Measurements from ENCODE around the gene FGF18. TPM values are rescaled to one million over a fixed set of nuclear protein-coding genes. Genes with fewer than 3 reads are reported as not detected.

Gene FGF18
- total RNA-seq, 1 experiment from 2014 or later: 1.7 TPM

GRCh38 chr5:171447226-171447625 lies 27.8 kb downstream of the FGF18 start:
- POLR2A ChIA-PET: interaction anchor here (0.6 kb wide), 1 partner anchor 20 kb away, joined by 3 read pairs; no protein-coding TSS in a partner anchor
- H3K4me1 ChIP-seq (ENCODE audit: control insufficient read depth, insufficient read depth, low read length): no peaks in the 10 kb centered on the region
- H3K9me3 ChIP-seq (ENCODE audit: control insufficient read depth, insufficient read depth, low read depth, low read length): no peaks in the 10 kb centered on the region
- no peaks in the 10 kb centered on the region for H3K27me3 ChIP-seq (ENCODE audit: control insufficient read depth, insufficient read depth, low read length)
- H3K4me3 ChIP-seq (ENCODE audit: low read depth in 2 of 2, low read length in 2 of 2): no peak overlapping the region
- in situ Hi-C loops (cut with HindIII; ENCODE audit: low pct_unique_long_range_greater_than_20kb, low sequenced_read_pairs) (no loop called here), intact Hi-C loops (cut with micrococcal nuclease; ENCODE audit: unreplicated experiment) (no loop called here)
- CTCF ChIA-PET: interaction anchor here (0.5 kb wide), 1 partner anchor 10 kb away, joined by 5 read pairs; no protein-coding TSS in a partner anchor
- ATAC-seq (no peak), DNase-seq (ENCODE audit: low read depth, low spot score) (no peak)
- TF ChIP-seq TCF7L2 (IDR thresholded peaks at IDR 0.05; ENCODE audit: low read depth, low read length) (no peak), REST (IDR thresholded peaks at IDR 0.05; ENCODE audit: insufficient read depth in 1 of 2, low read depth in 2 of 2, low read length in 1 of 2) (no peak), CTCF (IDR thresholded peaks at IDR 0.05) (no peak), SIN3A (IDR thresholded peaks at IDR 0.05; ENCODE audit: borderline replicate concordance, insufficient read depth, low read depth, low read length) (no peak), POLR2AphosphoS5 (IDR thresholded peaks at IDR 0.05; ENCODE audit: low read depth, low read length) (no peak)
- no peaks in the 10 kb centered on the region for H3K36me3 ChIP-seq (ENCODE audit: control insufficient read depth, insufficient read depth, low read length)
- H3K27ac ChIP-seq (ENCODE audit: low read length): no peak overlapping the region
- BruUV-seq (replicated peaks): no TSS peak

- no peak for DNase-seq (ENCODE audit: low read depth, low spot score)
- Histone ChIP-seq H3K4me1 (ENCODE audit: control insufficient read depth, insufficient read depth, low read length) (no peaks in the 10 kb centered on the region), H3K36me3 (ENCODE audit: control insufficient read depth, insufficient read depth, low read length) (no peaks in the 10 kb centered on the region), H3K4me3 (ENCODE audit: low read depth in 2 of 2, low read length in 2 of 2) (no peak overlapping the region), H3K9me3 (ENCODE audit: control insufficient read depth, insufficient read depth, low read depth, low read length) (no peaks in the 10 kb centered on the region), H3K27me3 (ENCODE audit: control insufficient read depth, insufficient read depth, low read length) (no peaks in the 10 kb centered on the region), H3K27ac (ENCODE audit: low read length) (no peak overlapping the region)
- intact Hi-C loops (cut with micrococcal nuclease; ENCODE audit: unreplicated experiment): no loop called here
- no peak for ATAC-seq
- CTCF ChIA-PET: interaction anchor here (0.7 kb wide), 1 partner anchor 75 kb away, joined by 6 read pairs; no protein-coding TSS in a partner anchor
- in situ Hi-C loops (cut with HindIII; ENCODE audit: low pct_unique_long_range_greater_than_20kb, low sequenced_read_pairs): no loop called here
- BruUV-seq (replicated peaks): no TSS peak
- TF ChIP-seq POLR2AphosphoS5 (IDR thresholded peaks at IDR 0.05; ENCODE audit: low read depth, low read length) (no peak), TCF7L2 (IDR thresholded peaks at IDR 0.05; ENCODE audit: low read depth, low read length) (no peak), REST (IDR thresholded peaks at IDR 0.05; ENCODE audit: insufficient read depth in 1 of 2, low read depth in 2 of 2, low read length in 1 of 2) (no peak), SIN3A (IDR thresholded peaks at IDR 0.05; ENCODE audit: borderline replicate concordance, insufficient read depth, low read depth, low read length) (no peak), CTCF (IDR thresholded peaks at IDR 0.05) (no peak)
- POLR2A ChIA-PET: no interaction called here
These were observed 30.0 kb downstream of the FGF18 start for GRCh38 chr5:171449426-171449825.

All from Panc1 (cell line).